Sigmoid colon (tissue), 7 donors: ENCODE data around the gene MCRS1. TPM values are rescaled to one million over a fixed set of nuclear protein-coding genes. Genes with fewer than 3 reads are reported as not detected.

Source experiments
- DNase-seq: peaks from one replicate; pipeline ENCODE4 v3.0.0-alpha.2; 2019
- H3K27ac ChIP-seq, 4 donors: fragments of 200-600 bp; sonication (generic); one replicate each; pipeline ENCODE4 v1.5.1; 2016 to 2019; ENCODE audit warnings: mild to moderate bottlenecking in 1 of 4
- H3K27me3 ChIP-seq, 3 donors: fragments of 200-600 bp; sonication (generic); one replicate each; pipeline ENCODE4 v1.5.1; 2019; ENCODE audit warnings: mild to moderate bottlenecking in 1 of 3
- H3K36me3 ChIP-seq, 4 donors: fragments of 200-600 bp; sonication (generic); one replicate each; pipeline ENCODE4 v1.5.1; 2016 to 2019
- H3K4me1 ChIP-seq, 4 donors: fragments of 200-600 bp; sonication (generic); one replicate each; pipeline ENCODE4 v1.5.1; 2017 to 2019
- H3K4me3 ChIP-seq, 4 donors: fragments of 200-600 bp; sonication (generic); one replicate each; pipeline ENCODE4 v1.5.1; 2017 to 2019; ENCODE audit warnings: mild to moderate bottlenecking in 2 of 4, moderate library complexity in 1 of 4
- H3K9me3 ChIP-seq, 4 donors: fragments of 200-600 bp in 3 of 4; sonication (generic) in 3 of 4; one replicate each; pipeline versions ENCODE4 v1.5.1 to v1.6.1; 2013 to 2019
- CTCF ChIP-seq, 4 experiments: fragments of 450-650 bp in 3 of 4; fragments of 200-600 bp in 1 of 4; IDR thresholded peaks; one replicate each; pipeline ENCODE4 v1.5.1; 2016 to 2019; ENCODE audit warnings: antibody characterized with exemption in 4 of 4, mild to moderate bottlenecking in 3 of 4, moderate library complexity in 2 of 4
- EP300 ChIP-seq, 4 donors: sonication (generic); formaldehyde crosslinking; IDR thresholded peaks; one replicate each; pipeline ENCODE4 v1.6.1; 2017; ENCODE audit warnings: antibody characterized with exemption in 4 of 4
- POLR2A ChIP-seq, 2 donors: fragments of 450-650 bp; IDR thresholded peaks; one replicate each; pipeline ENCODE4 v1.6.1; 2016; ENCODE audit warnings: antibody characterized with exemption in 2 of 2, mild to moderate bottlenecking in 2 of 2, moderate library complexity in 2 of 2
- POLR2AphosphoS5 ChIP-seq, 4 donors: sonication (generic); formaldehyde crosslinking; IDR thresholded peaks; one replicate each; pipeline ENCODE4 v1.6.1; 2017; ENCODE audit warnings: antibody characterized with exemption in 4 of 4
- WGBS, 2 donors: extraction: QIAGEN DNeasy Blood & Tissue Kit; methylation state at CpG; one replicate each; pipeline ENCODE4 v1.1.7; 2013; 5-methylcytosine and 5-hydroxymethylcytosine counted together
- intact Hi-C: fragments of 100-400 bp; cut with DNase I; formaldehyde crosslinking; loops from one replicate; pipeline ENCODE4 v1.15.1; 2023
- polyA plus RNA-seq, 3 donors: library from polyadenylated mRNA; stranded (reverse); fragments of 200-250 nt; gene quantifications; one replicate each; pipeline ENCODE4 v1.2.3, GENCODE V29; 2013
- total RNA-seq, 4 donors: library from RNA; depleted of rRNA; stranded (reverse); fragments of >200 nt; gene quantifications; one replicate each; pipeline ENCODE4 v1.1.0, GENCODE V29; 2016
- donor health status: healthy with polysubstance abuse.
- donor health status: Bipolar disorder and iron deficiency.
- donor health status: healthy.

The MCRS1 gene
- total and polyA plus RNA-seq, 7 donors: 33.6 to 61.0 (median 47.8) TPM

- H3K27me3 ChIP-seq: peaks cover 25 to 73% (median 39%) of the 10 kb centered on the region in 3 donors
- H3K4me1 ChIP-seq: peaks cover 0 to 23% (median 18%) of the 10 kb centered on the region in 4 donors
- 1 to 2% methylated on average over 107 of the region's 107 CpGs for WGBS, 2 donors
- no peak within 1 kb of the TSS for H3K27ac ChIP-seq
- H3K4me3 ChIP-seq: peak within 1 kb of the TSS; percentile 9 to 54 (median 48)
- DNase-seq: peak; percentile 90
- no peaks in the 10 kb centered on the region for H3K36me3 ChIP-seq
- H3K9me3 ChIP-seq: no peaks in the 10 kb centered on the region
- TF ChIP-seq POLR2AphosphoS5 (IDR thresholded peaks at IDR 0.05): no peak
- TF ChIP-seq EP300 (IDR thresholded peaks at IDR 0.05): no peak
- no peak for TF ChIP-seq CTCF (IDR thresholded peaks at IDR 0.05)
- TF ChIP-seq POLR2A (IDR thresholded peaks at IDR 0.05): no peak
- intact Hi-C loops: no loop called here
Measured at GRCh38 chr12:49538510-49539403, 29.2 kb downstream of the MCRS1 start, which contains the start of gene KCNH3. TSS of gene KCNH3 (plus strand) at chr12:49539030. CDS start at chr12:49539417, 387 bp downstream.

- peak; percentile 56 for DNase-seq
- H3K36me3 ChIP-seq: no peaks in the 10 kb centered on the region
- WGBS, 2 donors: 1% methylated on average over 61 of the region's 61 CpGs
- peaks cover 0 to 23% (median 18%) of the 10 kb centered on the region in 4 donors for H3K4me1 ChIP-seq
- TF ChIP-seq POLR2AphosphoS5 (IDR thresholded peaks at IDR 0.05): no peak
- no peak for TF ChIP-seq POLR2A (IDR thresholded peaks at IDR 0.05)
- no peak for TF ChIP-seq EP300 (IDR thresholded peaks at IDR 0.05)
- no peak for TF ChIP-seq CTCF (IDR thresholded peaks at IDR 0.05)
- H3K27me3 ChIP-seq: peaks cover 25 to 66% (median 39%) of the 10 kb centered on the region in 3 donors
- intact Hi-C loops: no loop called here
- H3K4me3 ChIP-seq: peak overlapping the region; percentile 9 to 54 (median 48)
- no peak overlapping the region for H3K27ac ChIP-seq
- no peaks in the 10 kb centered on the region for H3K9me3 ChIP-seq
Measured at GRCh38 chr12:49537752-49538509, 30.0 kb downstream of the MCRS1 start.

- TF ChIP-seq POLR2A (IDR thresholded peaks at IDR 0.05): no peak
- no peak for TF ChIP-seq POLR2AphosphoS5 (IDR thresholded peaks at IDR 0.05)
- no peak for TF ChIP-seq EP300 (IDR thresholded peaks at IDR 0.05)
- TF ChIP-seq CTCF (IDR thresholded peaks at IDR 0.05): no peak
- Histone ChIP-seq H3K27me3 (peaks cover 25 to 66% (median 39%) of the 10 kb centered on the region in 3 donors), H3K4me3 (peak overlapping the region in 3 of 4 donors; percentile 48 to 54 (median 48)), H3K9me3 (no peaks in the 10 kb centered on the region), H3K4me1 (peaks cover 0 to 23% (median 18%) of the 10 kb centered on the region in 4 donors), H3K27ac (no peak overlapping the region), H3K36me3 (no peaks in the 10 kb centered on the region)
- intact Hi-C loops: no loop called here
- DNase-seq: no peak
- 18 to 24% methylated on average over 13 of the region's 13 CpGs for WGBS, 2 donors
Measured at GRCh38 chr12:49537231-49537751, 30.7 kb downstream of the MCRS1 start.

- no peak overlapping the region for H3K27ac ChIP-seq
- no peaks in the 10 kb centered on the region for H3K9me3 ChIP-seq
- WGBS, 2 donors: 44 to 50% methylated on average over 3 of the region's 3 CpGs
- H3K36me3 ChIP-seq: no peaks in the 10 kb centered on the region
- H3K4me3 ChIP-seq: no peak overlapping the region
- intact Hi-C loops: no loop called here
- H3K27me3 ChIP-seq: peaks cover 25 to 66% (median 39%) of the 10 kb centered on the region in 3 donors
- TF ChIP-seq EP300 (IDR thresholded peaks at IDR 0.05) (no peak), POLR2A (IDR thresholded peaks at IDR 0.05) (no peak), POLR2AphosphoS5 (IDR thresholded peaks at IDR 0.05) (no peak), CTCF (IDR thresholded peaks at IDR 0.05) (no peak)
- no peak for DNase-seq
- peaks cover 0 to 23% (median 18%) of the 10 kb centered on the region in 4 donors for H3K4me1 ChIP-seq
Measured at GRCh38 chr12:49536526-49537071, 31.3 kb downstream of the MCRS1 start.
